K562 (cell line): ENCODE results near the gene EPPIN. TPM values are rescaled to one million over a fixed set of nuclear protein-coding genes. Genes with fewer than 3 reads are reported as not detected.

Source experiments
- ATAC-seq: fragments of 200-7000 bp; cut with Tn5 transposase; 3 replicates; pipeline ENCODE4 v1.9.1; 2020; ENCODE audit warnings: moderate library complexity
- BruUV-seq: library from RNA; stranded (reverse); fragments of 400-500 nt; replicated peaks from 2 replicates; lab custom pipeline; 2021; lab: Mats Ljungman, UMichigan
- CTCF ChIA-PET: fragments of 300-600 bp; formaldehyde crosslinking; extraction: SDS; loops from one replicate; lab custom pipeline; 2021; ENCODE audit warnings: low intra/inter-chr PET ratio; lab: Yijun Ruan, JAX
- POLR2A ChIA-PET: fragments of 300-600, 350-650 bp; sonication (Branson Sonifier 250); formaldehyde crosslinking; extraction: SDS; loops from one replicate; lab custom pipeline; 2021; ENCODE audit warnings: antibody characterized with exemption, inconsistent platforms; lab: Yijun Ruan, JAX
- DNase-seq, 4 experiments: peaks; one replicate each; pipeline versions ENCODE4 v3.0.0 to v3.0.0-alpha.2; 2011 to 2018; ENCODE audit warnings: low spot score in 3 of 4, mixed read lengths in 3 of 4; ENCODE audit errors: extremely low read depth in 1 of 4
- FAIRE-seq: peaks from 2 replicates; lab custom pipeline; 2011; peaks lifted over from hg19 to GRCh38; lab: Jason Lieb, UNC
- H2AFZ ChIP-seq: 2 replicates; pipeline ENCODE4 v1.6.0; 2011; ENCODE audit warnings: low read depth, low read length, control low read depth, inconsistent platforms
- H3K27ac ChIP-seq: fragments of 200-600 bp; 3 replicates; pipeline ENCODE4 v1.8.0; 2011; ENCODE audit warnings: low read depth, mild to moderate bottlenecking, control low read depth, inconsistent platforms, low read length, moderate library complexity, mixed read lengths; ENCODE audit errors: extremely low read depth
- H3K27me3 ChIP-seq, 2 experiments: fragments of 300-600 bp in 1 of 2; 2 replicates in 1 of 2; 3 replicates in 1 of 2; pipeline versions ENCODE4 v1.6.0 to v1.8.0; 2011; ENCODE audit warnings: inconsistent platforms in 2 of 2, low read length in 2 of 2, mild to moderate bottlenecking in 1 of 2, mixed read lengths in 1 of 2, moderate library complexity in 1 of 2; ENCODE audit not compliant: control insufficient read depth in 2 of 2, insufficient read depth in 2 of 2
- H3K36me3 ChIP-seq: fragments of 300-600 bp; 3 replicates; pipeline ENCODE4 v1.8.0; 2011; ENCODE audit warnings: mild to moderate bottlenecking, low read length, inconsistent platforms; ENCODE audit not compliant: control insufficient read depth, insufficient read depth
- H3K4me1 ChIP-seq, 2 experiments: fragments of 200-600 bp in 1 of 2; replicated peaks in 1 of 2; 2 replicates in 1 of 2; 3 replicates in 1 of 2; pipeline versions ENCODE4 v1.5.1 to v1.8.0; 2011; ENCODE audit warnings: inconsistent platforms in 2 of 2, low read length in 2 of 2, mild to moderate bottlenecking in 1 of 2, mixed read lengths in 1 of 2, moderate library complexity in 1 of 2; ENCODE audit not compliant: control insufficient read depth in 2 of 2, insufficient read depth in 2 of 2
- H3K4me2 ChIP-seq: 2 replicates; pipeline ENCODE4 v1.6.1; 2011; ENCODE audit warnings: low read length, control low read depth, inconsistent platforms, mixed read lengths; ENCODE audit not compliant: insufficient read depth
- H3K4me3 ChIP-seq: fragments of 200-600 bp; sonication (generic), shearing (Covaris generic); 2 replicates; pipeline ENCODE4 v1.5.1; 2016; ENCODE audit warnings: control low read depth, inconsistent platforms
- H3K79me2 ChIP-seq: fragments of 200-600 bp; 3 replicates; pipeline ENCODE4 v1.8.0; 2011; ENCODE audit warnings: low read length, inconsistent platforms; ENCODE audit not compliant: control insufficient read depth, insufficient read depth
- H3K9ac ChIP-seq, 2 experiments: 2 replicates each; pipeline versions ENCODE4 v1.6.0 to v1.6.1; 2011; ENCODE audit warnings: low read depth in 2 of 2, low read length in 2 of 2, control low read depth in 1 of 2, inconsistent platforms in 1 of 2, mild to moderate bottlenecking in 1 of 2, mixed read lengths in 1 of 2; ENCODE audit not compliant: insufficient read depth in 1 of 2
- H3K9me1 ChIP-seq: one replicate; pipeline ENCODE4 v1.6.0; 2011; ENCODE audit warnings: inconsistent platforms, mild to moderate bottlenecking, low read length, moderate library complexity; ENCODE audit not compliant: control insufficient read depth, insufficient read depth
- H3K9me3 ChIP-seq: replicated peaks from 2 replicates; pipeline ENCODE4 v1.5.1; 2011; ENCODE audit warnings: low read depth, low read length, inconsistent platforms; ENCODE audit not compliant: control insufficient read depth, insufficient read depth
- H4K20me1 ChIP-seq: replicated peaks from 2 replicates; pipeline ENCODE4 v1.6.1; 2011; ENCODE audit warnings: low read length, inconsistent platforms, mixed read lengths; ENCODE audit not compliant: control insufficient read depth, insufficient read depth
- BMI1 ChIP-seq: fragments of 150-350 bp; IDR thresholded peaks from 2 replicates; pipeline ENCODE4 v1.6.1; 2014; ENCODE audit warnings: low read length
- CHD1 ChIP-seq: fragments of 200-600 bp; sonication (generic); IDR thresholded peaks from one replicate; pipeline ENCODE4 v1.6.1; 2012; ENCODE audit warnings: mild to moderate bottlenecking, moderate library complexity, low read length, inconsistent platforms
- COPS2 ChIP-seq: fragments of 450-650 bp; conservative IDR thresholded peaks from 2 replicates; pipeline ENCODE4 v1.6.1; 2016; ENCODE audit warnings: mild to moderate bottlenecking, moderate library complexity
- CTBP1 ChIP-seq: fragments of 450-650 bp; IDR thresholded peaks from 2 replicates; pipeline ENCODE4 v1.6.1; 2016; ENCODE audit warnings: borderline replicate concordance
- KLF6 ChIP-seq: fragments of 250-450 bp; sonication (Bioruptor Pico); IDR thresholded peaks from 2 replicates; pipeline ENCODE4 v1.4.0; 2020; ENCODE audit warnings: mild to moderate bottlenecking, moderate library complexity, borderline replicate concordance
- SMC3 ChIP-seq: conservative IDR thresholded peaks from 2 replicates; pipeline ENCODE4 v1.6.1; 2011; ENCODE audit warnings: low read depth, low read length, improper control_type of control experiment; ENCODE audit not compliant: insufficient read depth
- ZNF699 ChIP-seq: fragments of 250-450 bp; sonication (Bioruptor Pico); IDR thresholded peaks from 2 replicates; pipeline ENCODE4 v1.8.0; 2021; ENCODE audit warnings: mild to moderate bottlenecking, moderate library complexity; ENCODE audit not compliant: insufficient replicate concordance
- WGBS: fragments of 100-300 bp; shearing (Covaris generic); methylation state at CpG from one replicate; pipeline ENCODE4 v1.1.6; 2016; ENCODE audit warnings: low coverage, mixed read lengths; ENCODE audit not compliant: insufficient coverage; ENCODE audit errors: missing lambda C conversion rate; 5-methylcytosine and 5-hydroxymethylcytosine counted together
- in situ Hi-C: fragments of 300-500 bp; cut with MboI; formaldehyde crosslinking; loops from 4 replicates; pipeline ENCODE4 v1.15.0; 2018; ENCODE audit warnings: inconsistent platforms, mixed read lengths
- intact Hi-C: fragments of 100-400 bp; cut with micrococcal nuclease; formaldehyde crosslinking; loops from 2 replicates; pipeline ENCODE4 v1.14.2; 2022
- polyA plus RNA-seq, 8 experiments: library from polyadenylated mRNA; depleted of rRNA in 4 of 8; stranded (reverse) in 5 of 8; unstranded in 3 of 8; fragments of >200 nt; fragmentation: Nextera tagmentation in 2 of 8; fragmentation: Illumina TruSeq in 1 of 8; extraction: Ambion mirVana in 2 of 8; extraction: Trizol in 1 of 8; gene quantifications; 2 replicates each; pipeline versions ENCODE4 v1.2.1 to v1.2.3, GENCODE V29; 2011 to 2014; ENCODE audit warnings: inconsistent platforms in 1 of 8, missing spikeins in 1 of 8
- total RNA-seq, 7 experiments: library from RNA; depleted of rRNA in 6 of 7; stranded (reverse); fragments of >200 nt in 6 of 7; fragmentation: Illumina TruSeq in 2 of 7; extraction: Trizol in 2 of 7; gene quantifications; 2 replicates each; pipeline versions ENCODE4 v1.2.1 to v1.2.3, GENCODE V29; 2011 to 2021; ENCODE audit warnings: low replicate concordance in 1 of 7
- TF ChIP-seq, protein P1 (sequence below): IDR thresholded peaks from 2 replicates; pipeline ENCODE4 v1.6.1; 2011; ENCODE audit not compliant: insufficient read length; ENCODE audit errors: extremely low read depth
- TF ChIP-seq, protein P2 (sequence below), 2 experiments: fragments of 450-650 bp; formaldehyde crosslinking in 1 of 2; IDR thresholded peaks; 2 replicates each; pipeline versions ENCODE4 v1.4.0 to v1.6.1; 2014 to 2020; ENCODE audit warnings: mild to moderate bottlenecking in 2 of 2, borderline replicate concordance in 1 of 2, low read depth in 1 of 2
- TF ChIP-seq, protein P3 (sequence below): fragments of 250-450 bp; sonication (Bioruptor Pico); IDR thresholded peaks from 2 replicates; pipeline ENCODE4 v1.9.0; 2021; ENCODE audit warnings: mild to moderate bottlenecking, inconsistent platforms

EPPIN gene
- total and polyA plus RNA-seq, 9 of the 15 experiments (the other 6 are each of a cell fraction or from before 2014, with no cell fraction given) = not detected

DNA sequence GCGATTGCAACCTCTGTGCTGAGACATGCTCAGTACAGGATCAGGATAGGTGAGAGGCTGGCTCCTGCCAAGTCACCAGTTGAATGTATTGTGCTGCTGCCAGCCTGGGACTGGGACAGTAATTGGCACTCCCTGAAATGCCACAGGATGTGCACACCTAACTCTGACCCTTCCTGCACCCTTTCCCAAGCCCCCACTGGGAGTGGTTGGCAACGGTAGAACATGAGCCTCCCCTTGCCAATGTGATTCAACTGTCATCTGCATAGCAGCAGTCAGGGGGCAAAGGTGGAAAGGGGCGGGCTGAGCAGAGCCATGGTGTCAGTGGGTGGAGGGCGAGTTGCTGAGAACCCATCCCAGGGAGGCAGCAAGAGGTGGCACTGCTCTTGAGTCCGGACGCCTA lies 47.2 kb downstream of the EPPIN start:
- no peaks in the 10 kb centered on the region for H3K9me1 ChIP-seq
- H4K20me1 ChIP-seq = no peaks in the 10 kb centered on the region
- in situ Hi-C loops (no loop called here), intact Hi-C loops (no loop called here)
- DNase-seq = no peak
- H3K9ac ChIP-seq = no peak overlapping the region
- 0% methylated on average over 6 of the region's 6 CpGs for WGBS
- H3K4me3 ChIP-seq = no peak overlapping the region
- ChIA-PET CTCF (no interaction called here), POLR2A (interaction anchor here (0.9 kb wide), 1 partner anchor 14 kb away, joined by 4 read pairs; no protein-coding TSS in a partner anchor)
- no peaks in the 10 kb centered on the region for H3K36me3 ChIP-seq
- FAIRE-seq = no peak
- H3K27ac ChIP-seq = no peak overlapping the region
- no peak overlapping the region for H3K4me2 ChIP-seq
- H3K4me1 ChIP-seq = no peaks in the 10 kb centered on the region
- no peak for ATAC-seq
- BruUV-seq = no TSS peak
- no peaks in the 10 kb centered on the region for H3K9me3 ChIP-seq
- H3K27me3 ChIP-seq = peaks cover 9 to 21% of the 10 kb centered on the region in 2 experiments; a peak in 3 of 5 replicates
- H3K79me2 ChIP-seq = no peaks in the 10 kb centered on the region
- no peak overlapping the region for H2AFZ ChIP-seq
- TF ChIP-seq KLF6 (CRISPR knock-in tag) (no peak), CHD1 (no peak), ZNF699 (CRISPR knock-in tag) (no peak), CTBP1 (no peak), COPS2 (no peak), SMC3 (no peak), BMI1 (no peak)
- TF ChIP-seq, protein P1, sequence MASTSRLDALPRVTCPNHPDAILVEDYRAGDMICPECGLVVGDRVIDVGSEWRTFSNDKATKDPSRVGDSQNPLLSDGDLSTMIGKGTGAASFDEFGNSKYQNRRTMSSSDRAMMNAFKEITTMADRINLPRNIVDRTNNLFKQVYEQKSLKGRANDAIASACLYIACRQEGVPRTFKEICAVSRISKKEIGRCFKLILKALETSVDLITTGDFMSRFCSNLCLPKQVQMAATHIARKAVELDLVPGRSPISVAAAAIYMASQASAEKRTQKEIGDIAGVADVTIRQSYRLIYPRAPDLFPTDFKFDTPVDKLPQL = no peak
- TF ChIP-seq, protein P2, sequence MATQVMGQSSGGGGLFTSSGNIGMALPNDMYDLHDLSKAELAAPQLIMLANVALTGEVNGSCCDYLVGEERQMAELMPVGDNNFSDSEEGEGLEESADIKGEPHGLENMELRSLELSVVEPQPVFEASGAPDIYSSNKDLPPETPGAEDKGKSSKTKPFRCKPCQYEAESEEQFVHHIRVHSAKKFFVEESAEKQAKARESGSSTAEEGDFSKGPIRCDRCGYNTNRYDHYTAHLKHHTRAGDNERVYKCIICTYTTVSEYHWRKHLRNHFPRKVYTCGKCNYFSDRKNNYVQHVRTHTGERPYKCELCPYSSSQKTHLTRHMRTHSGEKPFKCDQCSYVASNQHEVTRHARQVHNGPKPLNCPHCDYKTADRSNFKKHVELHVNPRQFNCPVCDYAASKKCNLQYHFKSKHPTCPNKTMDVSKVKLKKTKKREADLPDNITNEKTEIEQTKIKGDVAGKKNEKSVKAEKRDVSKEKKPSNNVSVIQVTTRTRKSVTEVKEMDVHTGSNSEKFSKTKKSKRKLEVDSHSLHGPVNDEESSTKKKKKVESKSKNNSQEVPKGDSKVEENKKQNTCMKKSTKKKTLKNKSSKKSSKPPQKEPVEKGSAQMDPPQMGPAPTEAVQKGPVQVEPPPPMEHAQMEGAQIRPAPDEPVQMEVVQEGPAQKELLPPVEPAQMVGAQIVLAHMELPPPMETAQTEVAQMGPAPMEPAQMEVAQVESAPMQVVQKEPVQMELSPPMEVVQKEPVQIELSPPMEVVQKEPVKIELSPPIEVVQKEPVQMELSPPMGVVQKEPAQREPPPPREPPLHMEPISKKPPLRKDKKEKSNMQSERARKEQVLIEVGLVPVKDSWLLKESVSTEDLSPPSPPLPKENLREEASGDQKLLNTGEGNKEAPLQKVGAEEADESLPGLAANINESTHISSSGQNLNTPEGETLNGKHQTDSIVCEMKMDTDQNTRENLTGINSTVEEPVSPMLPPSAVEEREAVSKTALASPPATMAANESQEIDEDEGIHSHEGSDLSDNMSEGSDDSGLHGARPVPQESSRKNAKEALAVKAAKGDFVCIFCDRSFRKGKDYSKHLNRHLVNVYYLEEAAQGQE (IDR thresholded peaks at IDR 0.05; ENCODE audit: borderline replicate concordance) = no peak
- TF ChIP-seq, protein P2 (CRISPR knock-in tag; IDR thresholded peaks at IDR 0.05; ENCODE audit: low read depth) = no peak
- TF ChIP-seq, protein P3, sequence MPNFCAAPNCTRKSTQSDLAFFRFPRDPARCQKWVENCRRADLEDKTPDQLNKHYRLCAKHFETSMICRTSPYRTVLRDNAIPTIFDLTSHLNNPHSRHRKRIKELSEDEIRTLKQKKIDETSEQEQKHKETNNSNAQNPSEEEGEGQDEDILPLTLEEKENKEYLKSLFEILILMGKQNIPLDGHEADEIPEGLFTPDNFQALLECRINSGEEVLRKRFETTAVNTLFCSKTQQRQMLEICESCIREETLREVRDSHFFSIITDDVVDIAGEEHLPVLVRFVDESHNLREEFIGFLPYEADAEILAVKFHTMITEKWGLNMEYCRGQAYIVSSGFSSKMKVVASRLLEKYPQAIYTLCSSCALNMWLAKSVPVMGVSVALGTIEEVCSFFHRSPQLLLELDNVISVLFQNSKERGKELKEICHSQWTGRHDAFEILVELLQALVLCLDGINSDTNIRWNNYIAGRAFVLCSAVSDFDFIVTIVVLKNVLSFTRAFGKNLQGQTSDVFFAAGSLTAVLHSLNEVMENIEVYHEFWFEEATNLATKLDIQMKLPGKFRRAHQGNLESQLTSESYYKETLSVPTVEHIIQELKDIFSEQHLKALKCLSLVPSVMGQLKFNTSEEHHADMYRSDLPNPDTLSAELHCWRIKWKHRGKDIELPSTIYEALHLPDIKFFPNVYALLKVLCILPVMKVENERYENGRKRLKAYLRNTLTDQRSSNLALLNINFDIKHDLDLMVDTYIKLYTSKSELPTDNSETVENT (CRISPR knock-in tag) = no peak
